GM13977 (cell line): ENCODE results near the gene CHST6.
A peak's percentile ranks its signal among the peaks of the same experiment; 100 is the strongest.
"Not testable (repeated sequence)": the region's sequence is repeated elsewhere in the genome, so short reads cannot be mapped to it uniquely, and the experiment has no call there.

Source experiments
- DNase-seq: peaks from one replicate; pipeline ENCODE4 v3.0.0; 2012; ENCODE audit warnings: low spot score
- CTCF ChIP-seq: IDR thresholded peaks from 2 replicates; pipeline ENCODE4 v1.5.1; 2012; ENCODE audit warnings: mild to moderate bottlenecking, control low read depth; ENCODE audit not compliant: insufficient read depth; ENCODE audit errors: extremely low read depth, missing control alignments
- in situ Hi-C: fragments of 300-500 bp; cut with MboI; formaldehyde crosslinking; loops from one replicate; pipeline ENCODE4 v1.12.0; 2022; ENCODE audit warnings: low sequenced_read_pairs, low pct_unique_long_range_greater_than_20kb, mixed read lengths, inconsistent platforms; ENCODE audit not compliant: unreplicated experiment

The CHST6 gene

GRCh38 chr16:75475420-75475847, 19.8 kb downstream of the CHST6 start:
- in situ Hi-C loops: no loop called here
- no peak for DNase-seq

GRCh38 chr16:75472908-75473877, 22.0 kb downstream of the CHST6 start:
- in situ Hi-C loops: loop anchor here (25.0 kb wide), 1 partner anchor 289 kb away; no protein-coding TSS in a partner anchor
- no peak for TF ChIP-seq CTCF
- DNase-seq: no peak

More at GRCh38 chr16:75475420-75475847, 19.8 kb downstream of the CHST6 start:
- no peak for TF ChIP-seq CTCF

- TF ChIP-seq CTCF: peak; percentile 73
- DNase-seq: peak; percentile 78
- in situ Hi-C loops: loop anchor here (25.0 kb wide), 1 partner anchor 290 kb away; no protein-coding TSS in a partner anchor
Measured at GRCh38 chr16:75471723-75472633, 23.3 kb downstream of the CHST6 start.

- no peak for DNase-seq
- in situ Hi-C loops: loop anchor here (25.0 kb wide), 1 partner anchor 296 kb away; no protein-coding TSS in a partner anchor
- TF ChIP-seq CTCF: no peak
Measured at GRCh38 chr16:75466760-75467159, 28.5 kb downstream of the CHST6 start.

GRCh38 chr16:75464122-75464918, 30.9 kb downstream of the CHST6 start, which contains the start of gene TMEM170A:
TSS of gene TMEM170A (minus strand) at chr16:75464689. CDS start at chr16:75464600, 89 bp downstream.
- in situ Hi-C loops: loop anchor here (25.0 kb wide), 1 partner anchor 298 kb away; no protein-coding TSS in a partner anchor
- peak; percentile 97 for DNase-seq
- TF ChIP-seq CTCF: peak; percentile 99

- in situ Hi-C loops: loop anchor here (25.0 kb wide), 1 partner anchor 299 kb away; no protein-coding TSS in a partner anchor
- not testable (repeated sequence) for DNase-seq
Measured at GRCh38 chr16:75463389-75464121, 31.7 kb downstream of the CHST6 start.
